Nephron progenitor cell (in vitro differentiated cells): ENCODE measurements around the gene APOL3.
"Not testable (repeated sequence)": the region's sequence is repeated elsewhere in the genome, so short reads cannot be mapped to it uniquely, and the experiment has no call there.

Source experiments
- DNase-seq: peaks from one replicate; pipeline ENCODE4 v3.0.0; 2021
- H3K27ac Mint-ChIP-seq: 2 replicates; pipeline ENCODE4 v1.8.0; 2021; ENCODE audit warnings: mild to moderate bottlenecking, moderate library complexity, mixed read lengths
- H3K27me3 Mint-ChIP-seq: 2 replicates; pipeline ENCODE4 v1.8.0; 2021; ENCODE audit warnings: mild to moderate bottlenecking, low read depth, mixed read lengths; ENCODE audit not compliant: poor library complexity
- H3K36me3 Mint-ChIP-seq: 2 replicates; pipeline ENCODE4 v1.8.0; 2021; ENCODE audit warnings: low read depth, mixed read lengths
- H3K4me1 Mint-ChIP-seq: 2 replicates; pipeline ENCODE4 v1.8.0; 2021; ENCODE audit warnings: mixed read lengths
- H3K4me3 Mint-ChIP-seq: 2 replicates; pipeline ENCODE4 v1.8.0; 2021; ENCODE audit warnings: mild to moderate bottlenecking, moderate library complexity, mixed read lengths
- H3K9me3 Mint-ChIP-seq: 2 replicates; pipeline ENCODE4 v1.8.0; 2021; ENCODE audit warnings: mild to moderate bottlenecking, moderate library complexity, mixed read lengths
- CTCF ChIP-seq: fragments of 200-600 bp; sonication (generic); IDR thresholded peaks from 2 replicates; pipeline ENCODE4 v1.5.0; 2021; ENCODE audit warnings: antibody characterized with exemption

The APOL3 gene

GRCh38 chr22:36160499-36160942, at the start of gene APOL3:
Gene APOL3, minus strand, starts transcription at chr22:36160755. Its CDS starts 11,700 bp downstream, at chr22:36149055.
- H3K27me3 Mint-ChIP-seq, result peaks cover 15% of the 10 kb centered on the region
- no peak within 1 kb of the TSS for H3K27ac Mint-ChIP-seq
- no peak within 1 kb of the TSS for H3K4me3 Mint-ChIP-seq
- no peaks in the 10 kb centered on the region for H3K9me3 Mint-ChIP-seq
- DNase-seq, result no peak
- TF ChIP-seq CTCF, result no peak
- H3K36me3 Mint-ChIP-seq, result no peaks in the 10 kb centered on the region
- H3K4me1 Mint-ChIP-seq, result peaks cover 55% of the 10 kb centered on the region

- TF ChIP-seq CTCF, result no peak
- peaks cover 27% of the 10 kb centered on the region for H3K27me3 Mint-ChIP-seq
- peaks cover 13% of the 10 kb centered on the region for H3K4me1 Mint-ChIP-seq
- no peak overlapping the region for H3K27ac Mint-ChIP-seq
- H3K9me3 Mint-ChIP-seq, result peaks cover 27% of the 10 kb centered on the region
- DNase-seq, result no peak
- no peak overlapping the region for H3K4me3 Mint-ChIP-seq
- H3K36me3 Mint-ChIP-seq, result no peaks in the 10 kb centered on the region
Observed at GRCh38 chr22:36210224-36210623, 49.7 kb upstream of the APOL3 start.

GRCh38 chr22:36209488-36209908, 48.9 kb upstream of the APOL3 start:
- H3K27me3 Mint-ChIP-seq, result peaks cover 27% of the 10 kb centered on the region
- H3K9me3 Mint-ChIP-seq, result peaks cover 27% of the 10 kb centered on the region
- not testable (repeated sequence) for H3K36me3 Mint-ChIP-seq, H3K4me1 Mint-ChIP-seq, H3K4me3 Mint-ChIP-seq, DNase-seq, H3K27ac Mint-ChIP-seq

GRCh38 chr22:36208914-36209313, 48.4 kb upstream of the APOL3 start:
- no peak overlapping the region for H3K27ac Mint-ChIP-seq
- peaks cover 27% of the 10 kb centered on the region for H3K9me3 Mint-ChIP-seq

GRCh38 chr22:36208162-36208765, 47.7 kb upstream of the APOL3 start:
- Mint-ChIP-seq H3K36me3 (no peaks in the 10 kb centered on the region), H3K27ac (no peak overlapping the region), H3K4me1 (peaks cover under 1% of the 10 kb centered on the region), H3K9me3 (peaks cover 27% of the 10 kb centered on the region), H3K4me3 (no peak overlapping the region), H3K27me3 (peaks cover 24% of the 10 kb centered on the region)
- no peak for TF ChIP-seq CTCF
- DNase-seq, result no peak

More at GRCh38 chr22:36208914-36209313, 48.4 kb upstream of the APOL3 start:
- H3K4me1 Mint-ChIP-seq, result no peaks in the 10 kb centered on the region
- no peaks in the 10 kb centered on the region for H3K36me3 Mint-ChIP-seq
- no peak for TF ChIP-seq CTCF
- H3K27me3 Mint-ChIP-seq, result peaks cover 27% of the 10 kb centered on the region
- DNase-seq, result no peak
- H3K4me3 Mint-ChIP-seq, result no peak overlapping the region

- peaks cover 13% of the 10 kb centered on the region for H3K4me1 Mint-ChIP-seq
- no peak overlapping the region for H3K4me3 Mint-ChIP-seq
- no peak for DNase-seq
- H3K27me3 Mint-ChIP-seq, result peaks cover 15% of the 10 kb centered on the region
- no peak for TF ChIP-seq CTCF
- H3K9me3 Mint-ChIP-seq, result peaks cover 24% of the 10 kb centered on the region
- no peak overlapping the region for H3K27ac Mint-ChIP-seq
- no peaks in the 10 kb centered on the region for H3K36me3 Mint-ChIP-seq
Observed at GRCh38 chr22:36206255-36206654, 45.7 kb upstream of the APOL3 start.

GRCh38 chr22:36205573-36205972, 45.0 kb upstream of the APOL3 start:
- Mint-ChIP-seq H3K27me3 (peaks cover 13% of the 10 kb centered on the region), H3K9me3 (peaks cover 17% of the 10 kb centered on the region), H3K4me1 (peaks cover 16% of the 10 kb centered on the region)
- DNase-seq, H3K27ac Mint-ChIP-seq, H3K36me3 Mint-ChIP-seq, H3K4me3 Mint-ChIP-seq: not testable (repeated sequence)
